SK-N-SH treated with all-trans-retinoic acid at 6 μM for 48 hours (cell line): ENCODE measurements around the gene SMIM15.

Experiments used
- ATAC-seq: fragments of 200-7000 bp; cut with Tn5 transposase; 3 replicates; pipeline ENCODE4 v1.9.1; 2020; ENCODE audit warnings: mild to moderate bottlenecking, moderate library complexity
- ARNTL ChIP-seq: fragments of 450-650 bp; formaldehyde crosslinking; IDR thresholded peaks from 2 replicates; pipeline ENCODE4 v1.5.0; 2020; ENCODE audit warnings: low read depth, mild to moderate bottlenecking, moderate library complexity, borderline replicate concordance
- BACH2 ChIP-seq: fragments of 250-450 bp; sonication (Bioruptor Pico); IDR thresholded peaks from 2 replicates; pipeline ENCODE4 v1.9.0; 2021; ENCODE audit warnings: mild to moderate bottlenecking, borderline replicate concordance
- CREB5 ChIP-seq: fragments of 250-450 bp; sonication (Bioruptor Pico); IDR thresholded peaks from 2 replicates; pipeline ENCODE4 v1.5.1; 2020; ENCODE audit warnings: low read depth, mild to moderate bottlenecking, moderate library complexity
- ESRRG ChIP-seq: fragments of 250-450 bp; sonication (Bioruptor Pico); IDR thresholded peaks from 2 replicates; pipeline ENCODE4 v1.6.1; 2021; ENCODE audit warnings: mild to moderate bottlenecking
- GLIS3 ChIP-seq: fragments of 250-450 bp; sonication (Bioruptor Pico); IDR thresholded peaks from 2 replicates; pipeline ENCODE4 v1.5.0; 2020; ENCODE audit warnings: mild to moderate bottlenecking, moderate library complexity
- PATZ1 ChIP-seq: fragments of 250-450 bp; sonication (Bioruptor Pico); IDR thresholded peaks from 2 replicates; pipeline ENCODE4 v1.8.0; 2020; ENCODE audit warnings: mild to moderate bottlenecking, moderate library complexity, borderline replicate concordance
- POU6F1 ChIP-seq: fragments of 250-450 bp; sonication (Bioruptor Pico); IDR thresholded peaks from 2 replicates; pipeline ENCODE4 v1.8.0; 2021; ENCODE audit warnings: low read depth, mild to moderate bottlenecking, moderate library complexity, borderline replicate concordance
- PPARA ChIP-seq: fragments of 250-450 bp; sonication (Bioruptor Pico); IDR thresholded peaks from 2 replicates; pipeline ENCODE4 v1.5.0; 2020; ENCODE audit warnings: mild to moderate bottlenecking, borderline replicate concordance
- RARB ChIP-seq: fragments of 250-450 bp; sonication (Bioruptor Pico); IDR thresholded peaks from 2 replicates; pipeline ENCODE4 v1.8.0; 2021; ENCODE audit warnings: mild to moderate bottlenecking, moderate library complexity
- SNAI2 ChIP-seq: fragments of 250-450 bp; sonication (Bioruptor Pico); IDR thresholded peaks from 2 replicates; pipeline ENCODE4 v1.5.0; 2020; ENCODE audit warnings: mild to moderate bottlenecking, moderate library complexity
- TCF4 ChIP-seq: fragments of 250-450 bp; sonication (Bioruptor Pico); IDR thresholded peaks from 2 replicates; pipeline ENCODE4 v1.8.0; 2021; ENCODE audit warnings: mild to moderate bottlenecking, moderate library complexity, borderline replicate concordance
- TOX ChIP-seq: fragments of 250-450 bp; sonication (Bioruptor Pico); IDR thresholded peaks from 2 replicates; pipeline ENCODE4 v1.8.0; 2021; ENCODE audit warnings: mild to moderate bottlenecking, moderate library complexity, borderline replicate concordance
- TSHZ2 ChIP-seq: fragments of 250-450 bp; sonication (Bioruptor Pico); IDR thresholded peaks from 2 replicates; pipeline ENCODE4 v1.5.0; 2020; ENCODE audit warnings: mild to moderate bottlenecking, moderate library complexity
- ZFP3 ChIP-seq: fragments of 250-450 bp; sonication (Bioruptor Pico); IDR thresholded peaks from 2 replicates; pipeline ENCODE4 v1.5.0; 2020; ENCODE audit warnings: mild to moderate bottlenecking, moderate library complexity
- ZFP30 ChIP-seq: fragments of 450-650 bp; formaldehyde crosslinking; IDR thresholded peaks from 2 replicates; pipeline ENCODE4 v1.5.0; 2022; ENCODE audit warnings: mild to moderate bottlenecking, moderate library complexity
- ZNF565 ChIP-seq: fragments of 450-650 bp; formaldehyde crosslinking; conservative IDR thresholded peaks from 2 replicates; pipeline ENCODE4 v1.5.0; 2020; ENCODE audit warnings: low read depth, mild to moderate bottlenecking, moderate library complexity
- ZNF8 ChIP-seq: fragments of 450-650 bp; formaldehyde crosslinking; IDR thresholded peaks from 2 replicates; pipeline ENCODE4 v1.5.0; 2020; ENCODE audit warnings: mild to moderate bottlenecking, moderate library complexity
- TF ChIP-seq, protein P1 (sequence below): fragments of 250-450 bp; sonication (Bioruptor Pico); IDR thresholded peaks from 2 replicates; pipeline ENCODE4 v1.5.1; 2021; ENCODE audit warnings: mild to moderate bottlenecking, moderate library complexity

SMIM15 gene

DNA sequence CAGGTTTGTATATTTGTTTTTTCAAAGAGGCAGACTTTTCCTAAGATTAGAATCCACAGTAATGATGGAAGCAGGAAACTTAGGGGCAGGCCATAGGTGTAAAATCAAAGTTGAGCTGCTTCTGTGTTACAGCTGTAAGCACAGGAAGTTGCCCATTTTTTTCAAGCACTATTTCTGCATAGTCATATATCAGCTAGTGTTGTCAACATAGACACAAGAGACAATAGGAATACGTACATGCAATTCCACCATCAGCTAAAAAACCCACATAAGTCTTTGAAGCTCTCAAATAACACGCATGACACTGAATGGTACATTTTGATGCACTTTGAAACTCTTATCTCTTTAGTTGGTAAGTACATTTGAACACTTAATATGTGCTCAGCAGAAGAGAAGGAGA, 20.2 kb upstream of the SMIM15 start:
- no peak for ATAC-seq
- TF ChIP-seq BACH2: no peak
- TF ChIP-seq PPARA: no peak
- TF ChIP-seq CREB5 (CRISPR knock-in tag): no peak
- TF ChIP-seq POU6F1 (CRISPR knock-in tag): no peak
- no peak for TF ChIP-seq ZFP30 (CRISPR knock-in tag)
- no peak for TF ChIP-seq RARB
- no peak for TF ChIP-seq TCF4 (CRISPR knock-in tag)
- no peak for TF ChIP-seq ESRRG

DNA sequence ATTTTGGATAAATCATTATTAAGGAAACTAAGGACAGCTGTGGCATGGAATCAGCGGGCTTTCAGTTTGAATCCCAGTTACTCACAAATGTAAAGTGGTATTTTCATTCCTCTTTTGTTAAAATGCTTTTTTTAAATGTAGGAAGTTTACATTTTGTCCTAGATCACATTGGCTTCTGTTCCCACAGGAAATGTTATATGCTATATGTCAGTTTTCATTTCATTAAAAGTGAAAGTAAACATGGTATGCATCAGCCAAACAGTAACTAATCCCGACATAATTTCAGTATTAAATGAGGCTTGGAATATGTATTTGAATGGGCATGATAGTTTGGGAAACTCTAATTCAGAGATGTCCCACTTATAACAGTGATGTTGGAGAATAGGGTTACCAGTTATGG, 18.6 kb upstream of the SMIM15 start:
- peak; percentile 28; the same call in 1 of the 3 replicates for ATAC-seq
- TF ChIP-seq, protein P1, sequence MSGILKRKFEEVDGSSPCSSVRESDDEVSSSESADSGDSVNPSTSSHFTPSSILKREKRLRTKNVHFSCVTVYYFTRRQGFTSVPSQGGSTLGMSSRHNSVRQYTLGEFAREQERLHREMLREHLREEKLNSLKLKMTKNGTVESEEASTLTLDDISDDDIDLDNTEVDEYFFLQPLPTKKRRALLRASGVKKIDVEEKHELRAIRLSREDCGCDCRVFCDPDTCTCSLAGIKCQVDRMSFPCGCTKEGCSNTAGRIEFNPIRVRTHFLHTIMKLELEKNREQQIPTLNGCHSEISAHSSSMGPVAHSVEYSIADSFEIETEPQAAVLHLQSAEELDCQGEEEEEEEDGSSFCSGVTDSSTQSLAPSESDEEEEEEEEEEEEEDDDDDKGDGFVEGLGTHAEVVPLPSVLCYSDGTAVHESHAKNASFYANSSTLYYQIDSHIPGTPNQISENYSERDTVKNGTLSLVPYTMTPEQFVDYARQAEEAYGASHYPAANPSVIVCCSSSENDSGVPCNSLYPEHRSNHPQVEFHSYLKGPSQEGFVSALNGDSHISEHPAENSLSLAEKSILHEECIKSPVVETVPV (CRISPR knock-in tag): no peak
- TF ChIP-seq ARNTL (CRISPR knock-in tag): no peak
- TF ChIP-seq GLIS3: no peak
- TF ChIP-seq ESRRG: no peak
- TF ChIP-seq PATZ1 (CRISPR knock-in tag): no peak
- no peak for TF ChIP-seq ZNF565 (CRISPR knock-in tag)
- no peak for TF ChIP-seq POU6F1 (CRISPR knock-in tag)
- TF ChIP-seq ZNF8 (CRISPR knock-in tag): no peak
- no peak for TF ChIP-seq TOX (CRISPR knock-in tag)
- TF ChIP-seq BACH2: no peak
- no peak for TF ChIP-seq TSHZ2 (CRISPR knock-in tag)
- TF ChIP-seq SNAI2 (CRISPR knock-in tag): no peak

DNA sequence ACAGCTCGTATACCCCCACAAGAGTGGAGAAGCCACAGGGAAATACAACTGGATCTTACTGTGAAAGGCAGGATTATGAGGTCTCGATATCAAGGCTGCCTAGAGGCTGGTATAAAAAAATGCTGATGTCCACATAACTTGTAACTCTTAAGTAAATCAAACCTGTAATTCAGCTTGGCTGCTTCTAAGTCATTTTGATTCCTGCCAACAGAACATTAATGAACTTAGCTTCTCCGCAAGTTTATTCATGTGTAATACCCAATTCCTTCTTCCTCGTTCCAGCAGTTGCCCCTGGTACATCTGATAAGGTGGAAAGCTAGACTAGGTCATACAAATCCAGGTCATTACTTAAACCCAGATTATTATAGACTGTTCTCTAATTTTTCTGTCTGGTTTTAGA, 16.4 kb upstream of the SMIM15 start:
- no peak for ATAC-seq
- TF ChIP-seq TSHZ2 (CRISPR knock-in tag): no peak
- TF ChIP-seq ARNTL (CRISPR knock-in tag): no peak
- TF ChIP-seq ZFP30 (CRISPR knock-in tag): no peak
- TF ChIP-seq ZFP3: no peak
- TF ChIP-seq, protein P1 (CRISPR knock-in tag): no peak
- TF ChIP-seq, all 23 proteins: peak for 0
